IMR-90 (cell line): ENCODE results near the gene TECPR2. TPM values are rescaled to one million over a fixed set of nuclear protein-coding genes. Genes with fewer than 3 reads are reported as not detected.

ENCODE experiments used
- ATAC-seq: fragments of 200-7000 bp; cut with Tn5 transposase; 2 replicates; pipeline ENCODE4 v1.9.1; 2020; ENCODE audit warnings: low read depth, mild to moderate bottlenecking, moderate library complexity
- BruUV-seq: library from RNA; stranded (reverse); fragments of 400-500 nt; replicated peaks from 2 replicates; lab custom pipeline; 2021; lab: Mats Ljungman, UMichigan
- CTCF ChIA-PET: fragments of 300-600 bp; formaldehyde crosslinking; extraction: SDS; loops from one replicate; lab custom pipeline; 2021; ENCODE audit warnings: antibody characterized with exemption; lab: Yijun Ruan, JAX
- POLR2A ChIA-PET: fragments of 300-600 bp; sonication (Branson Sonifier 250); formaldehyde crosslinking; loops from one replicate; lab custom pipeline; 2022; ENCODE audit warnings: antibody characterized with exemption; ENCODE audit not compliant: unreplicated experiment; lab: Charles Lee
- DNase-seq: peaks from one replicate; pipeline ENCODE4 v3.0.0; 2013
- H2AFZ ChIP-seq: replicated peaks from 2 replicates; pipeline ENCODE3; 2013; ENCODE audit warnings: low read length, mild to moderate bottlenecking; ENCODE audit not compliant: poor library complexity
- H2AK5ac ChIP-seq: 2 replicates; pipeline ENCODE4 v1.6.1; 2013; ENCODE audit warnings: low read depth, low read length, inconsistent platforms
- H2AK9ac ChIP-seq: replicated peaks from 2 replicates; pipeline ENCODE3; 2013; ENCODE audit warnings: mild to moderate bottlenecking, low read depth, low read length, moderate library complexity; ENCODE audit not compliant: poor library complexity
- H2BK120ac ChIP-seq: 2 replicates; pipeline ENCODE4 v1.6.1; 2013; ENCODE audit warnings: low read depth, low read length, inconsistent platforms
- H2BK15ac ChIP-seq: 3 replicates; pipeline ENCODE4 v1.6.1; 2013; ENCODE audit warnings: low read depth, low read length, inconsistent platforms
- H2BK20ac ChIP-seq: 2 replicates; pipeline ENCODE4 v1.6.1; 2013; ENCODE audit warnings: low read depth, mild to moderate bottlenecking, inconsistent platforms, low read length, moderate library complexity
- H2BK5ac ChIP-seq: 2 replicates; pipeline ENCODE4 v1.6.1; 2013; ENCODE audit warnings: mild to moderate bottlenecking, low read depth, low read length, inconsistent platforms; ENCODE audit not compliant: poor library complexity, severe bottlenecking
- H3K14ac ChIP-seq: replicated peaks from 2 replicates; pipeline ENCODE4 v1.6.1; 2013; ENCODE audit warnings: low read depth, low read length, inconsistent platforms
- H3K18ac ChIP-seq: 2 replicates; pipeline ENCODE4 v1.6.1; 2013; ENCODE audit warnings: low read depth, low read length, control low read depth
- H3K23ac ChIP-seq: 2 replicates; pipeline ENCODE4 v1.6.1; 2013; ENCODE audit warnings: low read depth, low read length, inconsistent platforms
- H3K27ac ChIP-seq: 2 replicates; pipeline ENCODE4 v1.5.1; 2013; ENCODE audit warnings: mild to moderate bottlenecking, control low read depth, low read length; ENCODE audit not compliant: insufficient read depth
- H3K27me3 ChIP-seq: 2 replicates; pipeline ENCODE4 v1.6.1; 2013; ENCODE audit warnings: low read length; ENCODE audit not compliant: control insufficient read depth, insufficient read depth
- H3K36me3 ChIP-seq: 2 replicates; pipeline ENCODE4 v1.6.1; 2013; ENCODE audit warnings: low read length, mixed read lengths; ENCODE audit not compliant: control insufficient read depth, insufficient read depth
- H3K4ac ChIP-seq: 2 replicates; pipeline ENCODE4 v1.6.1; 2013; ENCODE audit warnings: low read depth, low read length, inconsistent platforms
- H3K4me1 ChIP-seq: 2 replicates; pipeline ENCODE4 v1.6.1; 2013; ENCODE audit warnings: low read length, mixed read lengths; ENCODE audit not compliant: control insufficient read depth, insufficient read depth
- H3K4me2 ChIP-seq: 2 replicates; pipeline ENCODE4 v1.6.1; 2013; ENCODE audit warnings: low read depth, mild to moderate bottlenecking, control low read depth, low read length, moderate library complexity
- H3K4me3 ChIP-seq: 2 replicates; pipeline ENCODE4 v1.5.1; 2013; ENCODE audit warnings: low read depth, mild to moderate bottlenecking, control low read depth, low read length, moderate library complexity; ENCODE audit not compliant: insufficient read depth
- H3K56ac ChIP-seq: 2 replicates; pipeline ENCODE4 v1.6.1; 2013; ENCODE audit warnings: low read length, inconsistent platforms; ENCODE audit not compliant: insufficient read depth; ENCODE audit errors: extremely low read depth
- H3K79me1 ChIP-seq, 2 experiments: 2 replicates each; pipeline ENCODE4 v1.6.1; 2013; ENCODE audit warnings: low read length in 2 of 2, inconsistent platforms in 1 of 2, low read depth in 1 of 2
- H3K9ac ChIP-seq: 2 replicates; pipeline ENCODE4 v1.6.1; 2013; ENCODE audit warnings: low read depth, low read length, control low read depth
- H3K9me1 ChIP-seq: 2 replicates; pipeline ENCODE4 v1.6.1; 2013; ENCODE audit warnings: low read length, inconsistent platforms; ENCODE audit not compliant: insufficient read depth
- H3K9me3 ChIP-seq: 2 replicates; pipeline ENCODE4 v1.6.1; 2013; ENCODE audit warnings: low read length; ENCODE audit not compliant: control insufficient read depth, insufficient read depth
- H4K20me1 ChIP-seq: 2 replicates; pipeline ENCODE4 v1.6.1; 2013; ENCODE audit warnings: low read length, inconsistent platforms; ENCODE audit not compliant: insufficient read depth
- H4K5ac ChIP-seq: 2 replicates; pipeline ENCODE4 v1.6.1; 2013; ENCODE audit warnings: mild to moderate bottlenecking, low read depth, low read length, control low read depth
- H4K8ac ChIP-seq, 2 experiments: 2 replicates each; pipeline ENCODE4 v1.6.1; 2013; ENCODE audit warnings: low read depth in 2 of 2, low read length in 2 of 2, control low read depth in 1 of 2, inconsistent platforms in 1 of 2
- H4K91ac ChIP-seq: 2 replicates; pipeline ENCODE4 v1.6.1; 2013; ENCODE audit warnings: low read depth, low read length, inconsistent platforms; ENCODE audit not compliant: insufficient read depth
- BHLHE40 ChIP-seq: fragments of 150-350 bp; IDR thresholded peaks from 2 replicates; pipeline ENCODE4 v1.6.1; 2016; ENCODE audit warnings: mild to moderate bottlenecking, low read depth, low read length
- FOS ChIP-seq: fragments of 150-350 bp; IDR thresholded peaks from 2 replicates; pipeline ENCODE4 v1.6.1; 2016; ENCODE audit warnings: low read depth, low read length
- MAFK ChIP-seq: IDR thresholded peaks from 2 replicates; pipeline ENCODE4 v1.6.1; 2012; ENCODE audit warnings: low read depth, low read length, improper control_type of control experiment
- MAZ ChIP-seq: IDR thresholded peaks from 2 replicates; pipeline ENCODE4 v1.6.1; 2012; ENCODE audit warnings: low read depth, mild to moderate bottlenecking, low read length, improper control_type of control experiment, moderate library complexity, borderline replicate concordance
- MXI1 ChIP-seq: IDR thresholded peaks from 2 replicates; pipeline ENCODE4 v1.6.1; 2012; ENCODE audit warnings: low read depth, mild to moderate bottlenecking, low read length, moderate library complexity, borderline replicate concordance
- NFE2L2 ChIP-seq: fragments of 150-350 bp; IDR thresholded peaks from 2 replicates; pipeline ENCODE4 v1.6.1; 2016; ENCODE audit warnings: low read depth, mild to moderate bottlenecking, low read length
- RAD21 ChIP-seq: IDR thresholded peaks from 2 replicates; pipeline ENCODE4 v1.6.1; 2012; ENCODE audit warnings: low read length, improper control_type of control experiment
- RCOR1 ChIP-seq: IDR thresholded peaks from 2 replicates; pipeline ENCODE4 v1.6.1; 2012; ENCODE audit warnings: mild to moderate bottlenecking, low read length, improper control_type of control experiment; ENCODE audit not compliant: insufficient replicate concordance
- SMC3 ChIP-seq: fragments of 150-350 bp; IDR thresholded peaks from 2 replicates; pipeline ENCODE4 v1.6.1; 2016; ENCODE audit warnings: low read depth, mild to moderate bottlenecking, antibody characterized with exemption, low read length, moderate library complexity
- WGBS, 2 experiments: methylation state at CpG; one replicate each; pipeline versions ENCODE4 v1.1.5 to v1.1.7; 2013; ENCODE audit warnings: missing lambda C conversion rate in 2 of 2; ENCODE audit not compliant: insufficient read length in 1 of 2; ENCODE audit errors: extremely low coverage in 2 of 2; 5-methylcytosine and 5-hydroxymethylcytosine counted together
- dilution Hi-C: fragments of 300-500 bp; cut with HindIII; formaldehyde crosslinking; loops from one replicate; pipeline ENCODE4 v1.14.3; 2018; ENCODE audit warnings: low sequenced_read_pairs; ENCODE audit not compliant: unreplicated experiment
- in situ Hi-C: fragments of 300-500 bp; cut with MboI; formaldehyde crosslinking; loops from 3 replicates; pipeline ENCODE4 v1.14.3; 2019; ENCODE audit warnings: low sequenced_read_pairs, inconsistent platforms, mixed read lengths
- intact Hi-C: fragments of 100-400 bp; cut with micrococcal nuclease; formaldehyde crosslinking; loops from 2 replicates; pipeline ENCODE4 v1.10.0; 2022
- polyA plus RNA-seq, 3 experiments: library from polyadenylated mRNA; depleted of rRNA; stranded (reverse); fragments of >200 nt; gene quantifications; 2 replicates each; pipeline ENCODE4 v1.2.3, GENCODE V29; 2012; ENCODE audit warnings: low replicate concordance in 1 of 3
- total RNA-seq: library from RNA; depleted of rRNA; stranded (reverse); fragments of >200 nt; gene quantifications from 2 replicates; pipeline ENCODE4 v1.2.3, GENCODE V29; 2012
- TF ChIP-seq, protein P1 (sequence below): conservative IDR thresholded peaks from 2 replicates; pipeline ENCODE4 v1.5.1; 2012; ENCODE audit warnings: mild to moderate bottlenecking, low read depth, low read length, improper control_type of control experiment
- TF ChIP-seq, protein P2 (sequence below): fragments of 150-350 bp; IDR thresholded peaks from 2 replicates; pipeline ENCODE4 v1.6.1; 2016; ENCODE audit warnings: low read depth, mild to moderate bottlenecking, low read length, moderate library complexity, borderline replicate concordance
- TF ChIP-seq, protein P3 (sequence below): fragments of 150-350 bp; IDR thresholded peaks from 2 replicates; pipeline ENCODE4 v1.6.1; 2017; ENCODE audit warnings: mild to moderate bottlenecking, antibody characterized with exemption, low read length, low read depth

The TECPR2 gene
- total and polyA plus RNA-seq, 2 of the 4 experiments (the other 2 are of a cell fraction) = 9.5 to 11.7 TPM

DNA sequence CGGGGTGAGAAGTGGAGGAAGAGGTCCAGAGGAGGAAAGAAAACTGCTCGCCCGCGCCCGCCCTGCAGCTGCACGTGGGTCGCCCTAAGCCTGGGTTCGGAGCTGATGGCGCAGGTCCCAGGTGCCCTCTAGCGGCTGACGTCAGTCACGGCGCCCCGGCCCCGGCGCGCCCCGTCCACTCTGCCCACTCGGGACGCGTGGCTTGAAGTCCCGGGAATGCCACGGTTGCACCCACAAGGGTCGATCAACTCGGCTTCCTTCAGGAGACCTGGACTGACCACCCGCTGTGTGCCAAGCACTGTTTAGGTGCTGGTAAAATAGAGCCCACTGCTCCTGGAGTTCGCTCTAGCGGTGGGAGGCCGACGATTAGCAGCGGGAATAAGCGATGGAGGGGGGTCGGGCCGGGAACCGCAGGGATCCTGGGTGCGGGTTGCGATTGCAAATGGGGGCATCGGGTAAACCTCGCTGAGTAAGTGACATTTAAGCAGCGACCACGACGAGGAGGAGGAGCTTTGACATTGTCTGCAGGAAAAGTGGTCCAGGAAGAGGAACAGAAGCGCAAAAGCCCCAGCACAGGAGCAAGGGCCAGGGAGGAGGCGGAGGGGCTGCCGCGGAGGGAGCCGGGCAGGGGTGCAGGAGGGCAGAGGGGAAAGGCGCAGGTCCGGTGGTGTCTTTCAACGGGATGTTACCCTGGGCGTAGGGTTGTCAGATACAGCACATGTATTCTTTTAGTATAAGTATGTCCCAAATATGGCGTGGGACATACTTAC lies 48.3 kb upstream of the TECPR2 start:
- dilution Hi-C loops = no loop called here
- peak overlapping the region; percentile 98 for H2AFZ ChIP-seq
- peak overlapping the region; percentile 96 for H2BK120ac ChIP-seq
- H2BK5ac ChIP-seq = peak overlapping the region; percentile 52
- H2BK20ac ChIP-seq = peak overlapping the region; percentile 91
- ATAC-seq = peak; percentile 77
- peak overlapping the region; percentile 92 for H3K4ac ChIP-seq
- H3K4me2 ChIP-seq = peak overlapping the region; percentile 93
- H3K27ac ChIP-seq = peak overlapping the region; percentile 19; the same call in 1 of the 2 replicates
- no peaks in the 10 kb centered on the region for H4K20me1 ChIP-seq
- peak; percentile 79 for DNase-seq
- H3K18ac ChIP-seq = no peak overlapping the region; the same call in 1 of the 2 replicates
- 3% methylated on average over 37 of the region's 52 CpGs; no CpG with 5 or more reads in 1 of the 2 experiments for WGBS, 2 experiments
- in situ Hi-C loops = loop anchor here (5.0 to 25.0 kb wide), 5 partner anchors 77 to 552 kb away; partner anchors contain the start of genes DYNC1H1, HSP90AA1 and PPP2R5C
- POLR2A ChIA-PET = interaction anchor here (0.9 kb wide), 1 partner anchor 9 kb away, joined by 3 read pairs; the partner anchor contains the start of gene MOK
- CTCF ChIA-PET = interaction anchor here (0.6 to 0.9 kb wide), 9 partner anchors 10 to 401 kb away, joined by 3 to 5 read pairs (median 3); partner anchors contain the start of gene MOK
- H3K4me1 ChIP-seq = peaks cover 11% of the 10 kb centered on the region
- peak overlapping the region; percentile 30; the same call in 1 of the 2 replicates for H2AK5ac ChIP-seq
- H3K27me3 ChIP-seq = no peaks in the 10 kb centered on the region
- peak overlapping the region; percentile 93 for H3K23ac ChIP-seq
- peak overlapping the region; percentile 39; the same call in 1 of the 2 replicates for H4K5ac ChIP-seq
- peak overlapping the region; percentile 40; the same call in 1 of the 2 replicates for H3K56ac ChIP-seq
- intact Hi-C loops = loop anchor here (1.0 to 2.0 kb wide), 5 partner anchors 79 to 353 kb away; partner anchors contain the start of genes HSP90AA1 and WDR20
- peak overlapping the region; percentile 89 for H2AK9ac ChIP-seq
- peak overlapping the region; percentile 46 for H3K4me3 ChIP-seq
- peak overlapping the region; percentile 61 to 88 for H4K8ac ChIP-seq
- peak overlapping the region; percentile 92 for H3K14ac ChIP-seq
- no peaks in the 10 kb centered on the region for H3K36me3 ChIP-seq
- H3K9me1 ChIP-seq = peaks cover 14% of the 10 kb centered on the region
- peaks cover 0 to 11% of the 10 kb centered on the region in 2 experiments; a peak in 2 of 4 replicates for H3K79me1 ChIP-seq
- BruUV-seq = no TSS peak
- H4K91ac ChIP-seq = peak overlapping the region; percentile 77
- H3K9me3 ChIP-seq = no peaks in the 10 kb centered on the region
- H3K9ac ChIP-seq = peak overlapping the region; percentile 77
- H2BK15ac ChIP-seq = peak overlapping the region; percentile 94; the same call in 1 of the 3 replicates
- TF ChIP-seq NFE2L2 (no peak), FOS (no peak), BHLHE40 (peak; percentile 76), RCOR1 (no peak), SMC3 (peak; percentile 82), MXI1 (peak; percentile 99), RAD21 (peak; percentile 96), MAZ (peak; percentile 38; the same call in 1 of the 2 replicates), MAFK (no peak)
- TF ChIP-seq, protein P1, sequence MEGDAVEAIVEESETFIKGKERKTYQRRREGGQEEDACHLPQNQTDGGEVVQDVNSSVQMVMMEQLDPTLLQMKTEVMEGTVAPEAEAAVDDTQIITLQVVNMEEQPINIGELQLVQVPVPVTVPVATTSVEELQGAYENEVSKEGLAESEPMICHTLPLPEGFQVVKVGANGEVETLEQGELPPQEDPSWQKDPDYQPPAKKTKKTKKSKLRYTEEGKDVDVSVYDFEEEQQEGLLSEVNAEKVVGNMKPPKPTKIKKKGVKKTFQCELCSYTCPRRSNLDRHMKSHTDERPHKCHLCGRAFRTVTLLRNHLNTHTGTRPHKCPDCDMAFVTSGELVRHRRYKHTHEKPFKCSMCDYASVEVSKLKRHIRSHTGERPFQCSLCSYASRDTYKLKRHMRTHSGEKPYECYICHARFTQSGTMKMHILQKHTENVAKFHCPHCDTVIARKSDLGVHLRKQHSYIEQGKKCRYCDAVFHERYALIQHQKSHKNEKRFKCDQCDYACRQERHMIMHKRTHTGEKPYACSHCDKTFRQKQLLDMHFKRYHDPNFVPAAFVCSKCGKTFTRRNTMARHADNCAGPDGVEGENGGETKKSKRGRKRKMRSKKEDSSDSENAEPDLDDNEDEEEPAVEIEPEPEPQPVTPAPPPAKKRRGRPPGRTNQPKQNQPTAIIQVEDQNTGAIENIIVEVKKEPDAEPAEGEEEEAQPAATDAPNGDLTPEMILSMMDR = peak; percentile 94
- TF ChIP-seq, protein P2, sequence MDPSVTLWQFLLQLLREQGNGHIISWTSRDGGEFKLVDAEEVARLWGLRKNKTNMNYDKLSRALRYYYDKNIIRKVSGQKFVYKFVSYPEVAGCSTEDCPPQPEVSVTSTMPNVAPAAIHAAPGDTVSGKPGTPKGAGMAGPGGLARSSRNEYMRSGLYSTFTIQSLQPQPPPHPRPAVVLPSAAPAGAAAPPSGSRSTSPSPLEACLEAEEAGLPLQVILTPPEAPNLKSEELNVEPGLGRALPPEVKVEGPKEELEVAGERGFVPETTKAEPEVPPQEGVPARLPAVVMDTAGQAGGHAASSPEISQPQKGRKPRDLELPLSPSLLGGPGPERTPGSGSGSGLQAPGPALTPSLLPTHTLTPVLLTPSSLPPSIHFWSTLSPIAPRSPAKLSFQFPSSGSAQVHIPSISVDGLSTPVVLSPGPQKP = no peak
- TF ChIP-seq, protein P3, sequence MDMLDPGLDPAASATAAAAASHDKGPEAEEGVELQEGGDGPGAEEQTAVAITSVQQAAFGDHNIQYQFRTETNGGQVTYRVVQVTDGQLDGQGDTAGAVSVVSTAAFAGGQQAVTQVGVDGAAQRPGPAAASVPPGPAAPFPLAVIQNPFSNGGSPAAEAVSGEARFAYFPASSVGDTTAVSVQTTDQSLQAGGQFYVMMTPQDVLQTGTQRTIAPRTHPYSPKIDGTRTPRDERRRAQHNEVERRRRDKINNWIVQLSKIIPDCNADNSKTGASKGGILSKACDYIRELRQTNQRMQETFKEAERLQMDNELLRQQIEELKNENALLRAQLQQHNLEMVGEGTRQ = peak; percentile 85
